Measurements from ENCODE around the gene RHOV. TPM values are rescaled to one million over a fixed set of nuclear protein-coding genes. Genes with fewer than 3 reads are reported as not detected.
A peak's percentile ranks its signal among the peaks of the same experiment; 100 is the strongest.

Gene RHOV
- total RNA-seq, 1 donor from 2014 or later, result 0.12 TPM

DNA sequence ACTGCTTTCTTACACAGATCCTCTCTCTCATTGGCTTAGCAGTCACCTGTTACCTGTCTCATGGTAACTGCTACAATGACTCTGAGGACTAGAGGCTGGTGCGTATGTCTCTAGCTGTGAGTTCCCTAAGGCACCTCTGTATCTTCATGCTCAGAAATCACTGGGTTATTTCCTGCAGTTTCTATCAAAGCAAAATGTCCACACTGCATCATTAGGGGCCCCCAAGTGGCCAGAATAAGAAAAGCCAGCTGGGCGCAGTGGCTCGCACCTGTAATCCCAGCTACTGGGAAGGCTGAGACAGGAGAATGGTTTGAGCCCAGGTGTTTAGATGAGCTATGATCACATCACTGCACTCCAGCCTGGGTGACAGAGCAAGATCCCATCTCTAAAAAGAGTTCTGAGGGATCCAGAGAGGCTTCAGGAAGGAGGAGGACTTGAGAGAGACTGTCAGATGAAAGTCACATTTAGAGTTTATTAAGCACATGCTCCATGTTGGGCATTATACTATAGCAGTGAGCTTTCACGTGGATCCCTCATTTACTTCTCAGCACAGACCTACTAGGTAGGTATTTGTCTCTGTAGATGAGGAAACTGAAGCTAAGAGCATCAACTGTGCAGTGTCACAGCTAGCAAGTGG lies 17.9 kb upstream of the RHOV start:
- Mint-ChIP-seq H3K9me3 (ENCODE audit: low read depth) (no peaks in the 10 kb centered on the region), H3K4me1 (ENCODE audit: low read depth) (peaks cover 21% of the 10 kb centered on the region), H3K4me3 (ENCODE audit: unreplicated experiment) (no peak overlapping the region), H3K27ac (ENCODE audit: unreplicated experiment) (no peak overlapping the region), H3K36me3 (ENCODE audit: low read depth) (peaks cover 2% of the 10 kb centered on the region), H3K27me3 (ENCODE audit: low read depth) (no peaks in the 10 kb centered on the region)
- TF ChIP-seq, protein P1, sequence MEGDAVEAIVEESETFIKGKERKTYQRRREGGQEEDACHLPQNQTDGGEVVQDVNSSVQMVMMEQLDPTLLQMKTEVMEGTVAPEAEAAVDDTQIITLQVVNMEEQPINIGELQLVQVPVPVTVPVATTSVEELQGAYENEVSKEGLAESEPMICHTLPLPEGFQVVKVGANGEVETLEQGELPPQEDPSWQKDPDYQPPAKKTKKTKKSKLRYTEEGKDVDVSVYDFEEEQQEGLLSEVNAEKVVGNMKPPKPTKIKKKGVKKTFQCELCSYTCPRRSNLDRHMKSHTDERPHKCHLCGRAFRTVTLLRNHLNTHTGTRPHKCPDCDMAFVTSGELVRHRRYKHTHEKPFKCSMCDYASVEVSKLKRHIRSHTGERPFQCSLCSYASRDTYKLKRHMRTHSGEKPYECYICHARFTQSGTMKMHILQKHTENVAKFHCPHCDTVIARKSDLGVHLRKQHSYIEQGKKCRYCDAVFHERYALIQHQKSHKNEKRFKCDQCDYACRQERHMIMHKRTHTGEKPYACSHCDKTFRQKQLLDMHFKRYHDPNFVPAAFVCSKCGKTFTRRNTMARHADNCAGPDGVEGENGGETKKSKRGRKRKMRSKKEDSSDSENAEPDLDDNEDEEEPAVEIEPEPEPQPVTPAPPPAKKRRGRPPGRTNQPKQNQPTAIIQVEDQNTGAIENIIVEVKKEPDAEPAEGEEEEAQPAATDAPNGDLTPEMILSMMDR (IDR thresholded peaks at IDR 0.05), result peak; percentile 86
- DNase-seq (ENCODE audit: low spot score), result no peak

DNA sequence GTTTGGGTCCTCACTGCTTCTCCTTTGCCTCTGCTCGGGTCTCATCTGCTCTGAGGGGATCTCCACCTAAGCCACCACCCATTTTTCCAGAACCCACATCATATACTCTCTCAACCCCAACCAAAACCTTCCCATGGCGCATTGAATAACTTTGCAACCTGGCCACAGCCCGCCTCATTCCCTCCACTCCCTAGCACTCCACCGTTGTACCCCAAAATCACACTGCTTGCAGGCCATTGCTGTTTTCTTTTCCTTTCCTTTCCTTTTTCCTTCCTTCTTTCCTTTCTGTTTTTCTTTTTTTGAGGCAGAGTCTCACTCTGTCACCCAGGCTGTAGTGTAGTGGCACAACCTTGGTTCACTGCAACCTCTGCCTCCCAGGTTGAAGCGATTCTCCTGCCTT lies 17.1 kb upstream of the RHOV start:
- Mint-ChIP-seq H3K4me3 (ENCODE audit: unreplicated experiment) (no peak overlapping the region), H3K4me1 (ENCODE audit: low read depth) (peaks cover 22% of the 10 kb centered on the region), H3K36me3 (ENCODE audit: low read depth) (peaks cover 2% of the 10 kb centered on the region), H3K9me3 (ENCODE audit: low read depth) (no peaks in the 10 kb centered on the region), H3K27ac (ENCODE audit: unreplicated experiment) (no peak overlapping the region), H3K27me3 (ENCODE audit: low read depth) (no peaks in the 10 kb centered on the region)
- no peak for DNase-seq (ENCODE audit: low spot score)
- TF ChIP-seq, protein P1 (IDR thresholded peaks at IDR 0.05), result no peak

DNA sequence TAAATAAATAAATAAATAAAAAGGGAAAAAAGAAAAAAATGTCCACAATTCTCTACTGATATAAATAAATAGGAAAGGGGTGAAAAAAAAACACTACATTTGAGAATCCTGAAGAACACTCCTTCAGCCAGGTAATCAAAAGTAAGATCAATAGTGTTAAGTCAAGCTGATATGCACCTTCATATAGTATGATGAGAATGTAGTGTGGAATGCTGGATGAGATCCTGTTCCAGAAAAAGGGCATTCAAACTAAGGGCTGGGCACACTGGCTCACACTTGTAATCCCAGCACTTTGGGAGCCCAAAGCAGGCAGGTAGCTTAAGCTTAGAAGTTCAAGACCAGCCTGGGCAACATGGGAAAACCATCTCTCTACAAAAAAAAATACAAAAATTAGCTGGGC lies 15.1 kb upstream of the RHOV start:
- TF ChIP-seq, protein P1 (IDR thresholded peaks at IDR 0.05), result no peak
- Mint-ChIP-seq H3K36me3 (ENCODE audit: low read depth) (no peaks in the 10 kb centered on the region), H3K9me3 (ENCODE audit: low read depth) (no peaks in the 10 kb centered on the region), H3K27ac (ENCODE audit: unreplicated experiment) (no peak overlapping the region), H3K4me1 (ENCODE audit: low read depth) (peaks cover 9% of the 10 kb centered on the region), H3K27me3 (ENCODE audit: low read depth) (no peaks in the 10 kb centered on the region), H3K4me3 (ENCODE audit: unreplicated experiment) (no peak overlapping the region)
- no peak for DNase-seq (ENCODE audit: low spot score)

DNA sequence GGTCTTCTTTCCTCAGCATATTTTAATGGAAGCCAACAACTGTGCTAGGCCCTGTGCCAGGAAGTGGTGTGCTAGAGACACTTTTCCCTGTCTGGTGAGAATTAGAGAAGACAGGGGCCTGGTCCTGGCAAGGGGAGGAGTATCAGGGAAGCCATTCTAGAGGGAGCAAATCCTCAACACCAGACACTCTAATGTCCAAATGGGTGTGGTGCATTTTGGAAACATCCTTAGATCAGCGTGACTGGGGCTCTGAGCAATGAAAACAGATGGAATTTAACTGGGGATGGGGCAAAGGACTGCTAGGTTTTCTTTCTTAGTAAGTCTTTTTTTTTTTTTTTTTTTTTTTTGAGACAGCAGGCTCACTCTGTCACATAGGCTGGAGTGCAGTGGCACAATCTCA lies 12.6 kb upstream of the RHOV start:
- Mint-ChIP-seq H3K36me3 (ENCODE audit: low read depth) (no peaks in the 10 kb centered on the region), H3K4me1 (ENCODE audit: low read depth) (peaks cover 2% of the 10 kb centered on the region), H3K9me3 (ENCODE audit: low read depth) (no peaks in the 10 kb centered on the region), H3K27me3 (ENCODE audit: low read depth) (no peaks in the 10 kb centered on the region), H3K27ac (ENCODE audit: unreplicated experiment) (no peak overlapping the region), H3K4me3 (ENCODE audit: unreplicated experiment) (no peak overlapping the region)
- TF ChIP-seq, protein P1 (IDR thresholded peaks at IDR 0.05), result no peak
- no peak for DNase-seq (ENCODE audit: low spot score)

DNA sequence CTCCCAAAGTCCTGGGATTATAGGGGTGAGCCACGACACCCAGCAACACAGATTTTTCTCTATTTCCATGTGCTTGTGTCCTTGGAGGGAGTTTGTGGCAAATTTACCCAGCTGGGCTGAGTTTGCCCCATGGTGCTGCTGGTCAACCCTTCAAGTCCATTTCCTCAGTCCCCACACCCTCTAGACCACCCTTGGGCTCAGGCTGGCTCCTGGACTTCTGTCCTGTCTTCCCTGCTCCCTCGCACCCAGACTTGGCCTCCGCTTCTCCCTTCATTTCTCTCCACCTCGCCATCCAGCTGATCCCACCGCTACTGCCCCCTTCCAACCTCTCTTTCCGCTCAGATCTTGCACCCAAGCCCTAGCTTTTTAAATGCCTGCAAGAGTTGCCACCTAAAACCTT lies 7.3 kb upstream of the RHOV start:
- Mint-ChIP-seq H3K27ac (ENCODE audit: unreplicated experiment) (no peak overlapping the region), H3K4me3 (ENCODE audit: unreplicated experiment) (no peak overlapping the region), H3K4me1 (ENCODE audit: low read depth) (no peaks in the 10 kb centered on the region), H3K9me3 (ENCODE audit: low read depth) (no peaks in the 10 kb centered on the region), H3K36me3 (ENCODE audit: low read depth) (no peaks in the 10 kb centered on the region), H3K27me3 (ENCODE audit: low read depth) (no peaks in the 10 kb centered on the region)
- TF ChIP-seq, protein P1 (IDR thresholded peaks at IDR 0.05), result no peak
- no peak for DNase-seq (ENCODE audit: low spot score)

All from chondrocyte (in vitro differentiated cells).